SIG-M5 (cell line): ENCODE data around the gene KRTAP3-1.

Source experiments
- DNase-seq: peaks from one replicate; lab custom pipeline; 2025; lab: John Stamatoyannopoulos, UW

The KRTAP3-1 gene

DNA sequence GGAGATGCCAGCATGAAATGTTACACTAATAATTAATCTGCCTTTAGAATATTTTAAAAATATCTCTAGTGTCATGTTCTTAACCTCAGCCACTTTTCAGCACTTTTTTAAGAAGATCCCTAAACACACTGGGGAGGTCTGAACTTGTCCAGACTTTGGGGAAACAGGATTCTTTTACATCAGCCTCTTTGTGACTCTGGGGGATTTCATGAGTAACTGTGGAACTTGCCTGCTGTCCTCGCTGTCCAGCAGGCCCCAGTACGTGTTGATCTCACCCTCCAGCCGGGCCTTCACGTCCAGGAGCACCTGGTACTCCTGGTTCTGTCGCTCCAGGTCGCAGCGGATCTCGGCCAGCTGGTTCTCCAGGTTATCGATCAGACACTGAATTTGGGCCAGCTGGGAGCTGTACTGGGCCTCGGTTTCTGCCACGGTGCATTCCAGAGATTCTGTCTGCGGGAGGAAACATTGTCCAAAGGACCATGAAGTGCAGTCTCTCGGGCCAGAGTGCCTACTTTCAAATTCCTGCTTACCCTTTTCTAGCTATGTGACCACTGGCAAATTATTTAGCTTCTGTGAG is 30.3 kb downstream of the KRTAP3-1 start:
- DNase-seq: no peak

- DNase-seq: no peak
Measured at GRCh38 chr17:40975516-40975915, 33.4 kb downstream of the KRTAP3-1 start.

DNA sequence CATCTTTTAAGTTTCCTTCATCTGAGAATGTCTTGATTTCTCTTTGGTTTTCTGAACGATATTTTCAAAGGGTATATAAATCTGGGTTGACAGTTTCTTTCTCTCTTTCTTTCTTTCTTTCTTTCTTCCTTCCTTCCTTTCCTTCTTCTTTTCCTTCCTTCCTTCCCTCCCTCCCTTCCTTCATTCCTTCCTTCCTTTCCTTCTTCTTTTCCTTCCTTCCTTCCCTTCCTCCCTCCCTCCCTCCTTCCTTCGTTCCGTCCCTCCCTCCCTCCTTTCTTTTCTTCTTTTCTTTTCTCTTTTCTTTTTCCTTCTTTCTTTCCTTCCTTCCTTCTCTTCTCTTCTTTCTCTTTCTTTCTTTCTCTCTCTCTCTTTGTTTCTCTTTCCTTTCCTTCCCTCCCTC is 34.6 kb downstream of the KRTAP3-1 start:
- no peak for DNase-seq

DNA sequence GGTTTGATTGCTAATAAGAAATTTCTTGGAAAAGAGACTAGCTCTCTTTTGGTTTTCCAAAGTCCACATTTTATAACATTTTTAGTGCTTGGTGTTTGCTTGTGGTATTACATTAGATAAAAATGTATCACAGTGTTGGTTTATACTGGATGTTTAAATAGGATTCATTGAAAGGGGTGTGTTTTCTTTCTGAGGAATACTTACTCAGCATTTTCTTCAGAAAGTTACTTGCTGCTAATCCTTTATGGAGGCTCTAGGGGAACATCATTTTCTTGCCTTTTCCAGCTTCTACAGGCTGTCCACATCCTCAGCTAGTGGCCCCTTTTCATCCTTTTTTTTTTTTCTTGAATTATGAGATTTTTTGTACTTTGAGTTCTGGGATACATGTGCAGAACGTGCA is 41.3 kb downstream of the KRTAP3-1 start:
- no peak for DNase-seq

DNA sequence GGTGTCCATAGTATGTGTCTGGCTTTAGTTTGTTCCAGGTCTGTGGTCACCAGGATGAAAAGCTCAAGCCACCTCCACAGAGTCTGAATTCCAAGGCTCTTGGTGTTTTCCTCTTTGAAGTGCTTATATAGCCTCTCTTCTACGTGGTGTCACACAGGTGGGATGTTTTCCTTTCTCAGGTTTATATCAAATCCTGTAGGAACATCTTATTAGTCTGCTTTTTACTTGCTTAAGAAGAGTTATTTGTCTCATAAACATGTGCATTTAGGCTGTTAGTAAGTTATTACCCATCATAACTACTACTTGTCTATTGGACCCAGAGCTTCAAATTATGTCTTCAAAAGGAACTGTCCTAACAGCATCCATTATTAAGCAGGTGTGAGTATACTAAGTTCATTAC is 42.1 kb downstream of the KRTAP3-1 start, which contains the start of gene KRT39:
TSS of gene KRT39 (minus strand) at position 101 of the 400 bp plus-strand sequence. CDS start at position 9, 92 bp downstream.
- DNase-seq: no peak

GRCh38 chr17:40963838-40964237 is 45.1 kb downstream of the KRTAP3-1 start:
- no peak for DNase-seq

DNA sequence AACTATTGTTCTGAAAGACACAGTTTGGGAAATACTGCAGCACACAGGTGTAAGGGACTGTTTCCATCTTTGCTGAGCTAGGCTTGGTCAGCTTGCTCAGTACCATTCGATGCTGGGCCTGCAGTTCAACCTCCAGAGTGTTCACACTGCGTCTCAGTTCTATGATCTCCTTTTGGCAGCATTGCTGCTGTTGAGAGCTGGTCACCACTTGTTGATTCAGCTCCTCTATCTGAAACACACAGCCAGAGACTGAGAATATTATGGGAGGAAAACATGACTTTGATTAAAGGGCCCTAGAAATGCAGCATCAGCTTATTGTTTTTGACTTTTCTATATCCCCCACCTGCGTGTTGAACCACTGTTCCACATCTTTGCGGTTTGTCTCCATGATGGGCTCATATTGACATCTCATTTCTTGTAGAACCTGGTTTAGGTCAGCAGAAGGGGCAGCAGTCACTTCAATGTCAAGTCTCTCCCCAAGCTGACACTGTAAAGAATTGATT is 46.8 kb downstream of the KRTAP3-1 start:
- no peak for DNase-seq

- no peak for DNase-seq
Measured at GRCh38 chr17:40961591-40961990, 47.3 kb downstream of the KRTAP3-1 start.

DNA sequence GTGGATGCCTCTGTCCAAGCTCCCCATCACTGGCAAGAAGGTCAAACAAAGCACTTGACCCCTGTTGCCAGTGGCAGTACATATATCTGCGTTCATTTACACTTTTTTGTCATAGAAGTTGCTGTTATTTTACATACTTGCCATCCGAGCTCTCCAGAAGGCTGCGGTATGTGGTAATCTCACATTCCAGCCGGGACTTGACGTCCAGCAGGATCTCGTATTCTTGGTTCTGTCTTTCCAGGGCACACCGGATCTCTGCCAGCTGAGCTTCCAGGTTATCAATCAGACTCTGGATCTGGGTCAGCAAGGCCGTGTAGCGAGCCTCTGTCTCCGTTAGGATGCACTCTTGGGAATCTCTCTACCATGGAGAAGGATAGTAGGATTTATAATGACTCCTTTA is 48.8 kb downstream of the KRTAP3-1 start:
- no peak for DNase-seq
